Measurements from ENCODE around the gene RTN4IP1.

DNA sequence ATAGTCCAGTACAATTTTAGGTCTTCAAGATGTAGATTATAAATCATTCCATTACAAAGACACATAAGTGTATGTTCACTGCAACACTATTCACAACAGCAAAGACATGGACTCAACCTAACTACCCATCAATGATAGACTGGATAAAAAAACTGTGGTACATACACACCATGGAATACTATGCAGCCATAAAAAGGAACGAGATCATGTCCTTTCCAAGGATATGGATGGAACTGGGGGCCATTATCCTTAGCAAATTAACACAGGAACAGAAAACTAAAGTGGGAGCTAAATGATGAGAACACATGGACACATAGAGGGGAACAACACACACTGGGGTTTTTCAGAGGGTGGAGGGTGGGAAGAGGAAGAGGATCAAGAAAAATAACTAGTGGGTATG, 6.3 kb downstream of the RTN4IP1 start:
- TF ChIP-seq, protein P1, sequence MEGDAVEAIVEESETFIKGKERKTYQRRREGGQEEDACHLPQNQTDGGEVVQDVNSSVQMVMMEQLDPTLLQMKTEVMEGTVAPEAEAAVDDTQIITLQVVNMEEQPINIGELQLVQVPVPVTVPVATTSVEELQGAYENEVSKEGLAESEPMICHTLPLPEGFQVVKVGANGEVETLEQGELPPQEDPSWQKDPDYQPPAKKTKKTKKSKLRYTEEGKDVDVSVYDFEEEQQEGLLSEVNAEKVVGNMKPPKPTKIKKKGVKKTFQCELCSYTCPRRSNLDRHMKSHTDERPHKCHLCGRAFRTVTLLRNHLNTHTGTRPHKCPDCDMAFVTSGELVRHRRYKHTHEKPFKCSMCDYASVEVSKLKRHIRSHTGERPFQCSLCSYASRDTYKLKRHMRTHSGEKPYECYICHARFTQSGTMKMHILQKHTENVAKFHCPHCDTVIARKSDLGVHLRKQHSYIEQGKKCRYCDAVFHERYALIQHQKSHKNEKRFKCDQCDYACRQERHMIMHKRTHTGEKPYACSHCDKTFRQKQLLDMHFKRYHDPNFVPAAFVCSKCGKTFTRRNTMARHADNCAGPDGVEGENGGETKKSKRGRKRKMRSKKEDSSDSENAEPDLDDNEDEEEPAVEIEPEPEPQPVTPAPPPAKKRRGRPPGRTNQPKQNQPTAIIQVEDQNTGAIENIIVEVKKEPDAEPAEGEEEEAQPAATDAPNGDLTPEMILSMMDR (IDR thresholded peaks at IDR 0.05 in 4 of 5, conservative IDR thresholded peaks at IDR 0.05 in 1 of 5): no peak
- no peak for TF ChIP-seq POLR2A (IDR thresholded peaks at IDR 0.05)

All from gastrocnemius medialis (tissue), 4 donors.